Progenitor cell of endocrine pancreas (in vitro differentiated cells): ENCODE measurements around the gene OVOL2. TPM values are rescaled to one million over a fixed set of nuclear protein-coding genes. Genes with fewer than 3 reads are reported as not detected.

ENCODE experiments used
- DNase-seq: peaks from one replicate; pipeline ENCODE4 v3.0.0; 2021; ENCODE audit warnings: low spot score; ENCODE audit not compliant: unreplicated experiment
- H3K27ac Mint-ChIP-seq: 2 replicates; pipeline ENCODE4 v1.8.0; 2021; ENCODE audit warnings: mild to moderate bottlenecking, moderate library complexity, mixed read lengths
- H3K27me3 Mint-ChIP-seq: 2 replicates; pipeline ENCODE4 v1.8.0; 2021; ENCODE audit warnings: mixed read lengths
- H3K36me3 Mint-ChIP-seq: 2 replicates; pipeline ENCODE4 v1.8.0; 2022; ENCODE audit warnings: mixed read lengths; ENCODE audit not compliant: insufficient read depth
- H3K4me1 Mint-ChIP-seq: 2 replicates; pipeline ENCODE4 v1.8.0; 2021; ENCODE audit warnings: low read depth, mixed read lengths
- H3K4me3 Mint-ChIP-seq: 2 replicates; pipeline ENCODE4 v1.8.0; 2021; ENCODE audit warnings: low read depth, mild to moderate bottlenecking, moderate library complexity, mixed read lengths
- H3K9me3 Mint-ChIP-seq: 2 replicates; pipeline ENCODE4 v1.8.0; 2021; ENCODE audit warnings: low read depth, mixed read lengths
- total RNA-seq: library from RNA; stranded (reverse); gene quantifications from 2 replicates; pipeline ENCODE4 v1.2.1, GENCODE V29; 2021
- TF ChIP-seq, protein P1 (sequence below): fragments of 200-600 bp; sonication (generic); IDR thresholded peaks from one replicate; pipeline ENCODE4 v1.5.0; 2021; ENCODE audit warnings: antibody characterized with exemption, mild to moderate bottlenecking; ENCODE audit not compliant: unreplicated experiment

Gene OVOL2
- total RNA-seq, 1 donor from 2014 or later: 5.9 TPM

DNA sequence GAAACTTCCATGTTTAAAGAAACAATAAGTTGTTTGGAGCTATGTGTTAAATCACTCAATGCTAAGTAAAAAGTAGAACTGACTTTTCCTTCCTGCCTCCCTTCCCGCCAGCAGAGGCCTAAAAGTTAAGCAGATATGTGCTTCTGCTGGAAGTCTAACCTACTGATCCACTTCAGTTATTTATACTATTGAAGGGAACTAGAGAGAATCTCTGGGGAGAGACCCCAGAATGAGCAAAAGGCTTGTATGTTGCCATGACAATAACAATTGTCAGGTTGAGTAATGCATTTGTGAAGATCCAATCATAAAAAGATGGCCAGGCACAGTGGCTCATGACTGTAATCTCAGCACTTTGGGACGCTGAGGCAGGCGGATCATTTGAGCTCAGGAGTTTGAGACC, 64.2 kb downstream of the OVOL2 start:
- no peak for DNase-seq
- TF ChIP-seq, protein P1, sequence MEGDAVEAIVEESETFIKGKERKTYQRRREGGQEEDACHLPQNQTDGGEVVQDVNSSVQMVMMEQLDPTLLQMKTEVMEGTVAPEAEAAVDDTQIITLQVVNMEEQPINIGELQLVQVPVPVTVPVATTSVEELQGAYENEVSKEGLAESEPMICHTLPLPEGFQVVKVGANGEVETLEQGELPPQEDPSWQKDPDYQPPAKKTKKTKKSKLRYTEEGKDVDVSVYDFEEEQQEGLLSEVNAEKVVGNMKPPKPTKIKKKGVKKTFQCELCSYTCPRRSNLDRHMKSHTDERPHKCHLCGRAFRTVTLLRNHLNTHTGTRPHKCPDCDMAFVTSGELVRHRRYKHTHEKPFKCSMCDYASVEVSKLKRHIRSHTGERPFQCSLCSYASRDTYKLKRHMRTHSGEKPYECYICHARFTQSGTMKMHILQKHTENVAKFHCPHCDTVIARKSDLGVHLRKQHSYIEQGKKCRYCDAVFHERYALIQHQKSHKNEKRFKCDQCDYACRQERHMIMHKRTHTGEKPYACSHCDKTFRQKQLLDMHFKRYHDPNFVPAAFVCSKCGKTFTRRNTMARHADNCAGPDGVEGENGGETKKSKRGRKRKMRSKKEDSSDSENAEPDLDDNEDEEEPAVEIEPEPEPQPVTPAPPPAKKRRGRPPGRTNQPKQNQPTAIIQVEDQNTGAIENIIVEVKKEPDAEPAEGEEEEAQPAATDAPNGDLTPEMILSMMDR: no peak
- Mint-ChIP-seq H3K36me3 (peaks cover 1% of the 10 kb centered on the region), H3K4me1 (peaks cover 4% of the 10 kb centered on the region), H3K27ac (no peak overlapping the region), H3K27me3 (peaks cover 8% of the 10 kb centered on the region), H3K9me3 (no peaks in the 10 kb centered on the region), H3K4me3 (no peak overlapping the region)

DNA sequence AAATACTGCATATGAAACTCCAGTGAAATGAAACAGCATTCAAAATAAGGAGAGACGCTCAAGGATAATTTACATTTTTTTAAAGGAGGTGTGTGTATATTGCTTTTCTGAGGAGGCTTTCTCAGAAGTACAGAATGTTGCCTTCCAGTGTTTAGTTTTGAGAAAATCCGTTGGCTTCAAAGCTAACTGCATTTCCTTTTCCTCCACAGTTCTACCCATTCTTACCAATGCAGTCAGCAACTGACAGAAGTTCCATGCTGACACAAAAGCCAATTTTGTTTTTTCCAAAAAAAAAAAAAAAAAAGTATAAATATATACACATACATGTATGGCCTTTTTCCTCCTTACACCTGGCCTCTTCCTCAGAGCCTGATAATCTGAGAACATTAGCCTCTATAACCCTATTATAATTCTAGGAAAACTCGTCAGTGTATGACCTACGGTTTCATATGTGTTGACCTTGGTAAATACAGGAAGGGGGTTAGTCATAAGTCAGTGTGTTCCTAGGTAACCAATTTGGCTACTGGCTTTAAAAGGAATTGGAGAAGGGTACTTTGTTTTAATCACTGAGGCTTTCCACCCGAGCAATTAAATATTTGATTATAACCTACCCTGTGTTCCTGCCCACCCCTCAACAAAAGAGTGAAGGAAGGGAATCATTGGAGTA, 64.7 kb downstream of the OVOL2 start:
- peak overlapping the region; percentile 20 for H3K27ac Mint-ChIP-seq
- no peak for DNase-seq
- H3K36me3 Mint-ChIP-seq: peaks cover 1% of the 10 kb centered on the region
- H3K27me3 Mint-ChIP-seq: peaks cover 7% of the 10 kb centered on the region
- H3K4me3 Mint-ChIP-seq: no peak overlapping the region
- H3K9me3 Mint-ChIP-seq: no peaks in the 10 kb centered on the region
- TF ChIP-seq, protein P1: no peak
- peaks cover 4% of the 10 kb centered on the region for H3K4me1 Mint-ChIP-seq

DNA sequence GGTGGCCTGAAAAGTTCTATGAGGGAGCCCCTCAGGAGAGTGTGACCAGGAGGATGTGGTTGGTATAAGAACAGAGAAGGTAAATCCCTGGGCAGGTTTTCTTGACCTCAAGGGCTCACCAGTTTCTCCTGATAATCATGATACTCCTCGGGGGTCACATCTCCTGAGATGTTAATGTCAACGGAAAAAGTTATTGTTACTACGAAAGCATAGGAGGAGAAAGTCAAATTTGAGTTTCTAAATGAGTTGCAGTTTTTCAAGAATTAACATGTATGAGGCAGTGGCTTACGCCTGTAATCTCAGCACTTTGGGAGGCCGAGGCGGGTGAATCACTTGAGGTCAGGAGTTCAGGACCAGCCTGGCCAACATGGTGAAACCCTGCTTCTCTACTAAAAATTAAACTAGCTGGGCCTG, 65.5 kb downstream of the OVOL2 start:
- Mint-ChIP-seq H3K4me3 (no peak overlapping the region), H3K9me3 (no peaks in the 10 kb centered on the region), H3K27ac (no peak overlapping the region), H3K36me3 (peaks cover 3% of the 10 kb centered on the region), H3K27me3 (peaks cover 4% of the 10 kb centered on the region), H3K4me1 (peaks cover 4% of the 10 kb centered on the region)
- TF ChIP-seq, protein P1: no peak
- no peak for DNase-seq

DNA sequence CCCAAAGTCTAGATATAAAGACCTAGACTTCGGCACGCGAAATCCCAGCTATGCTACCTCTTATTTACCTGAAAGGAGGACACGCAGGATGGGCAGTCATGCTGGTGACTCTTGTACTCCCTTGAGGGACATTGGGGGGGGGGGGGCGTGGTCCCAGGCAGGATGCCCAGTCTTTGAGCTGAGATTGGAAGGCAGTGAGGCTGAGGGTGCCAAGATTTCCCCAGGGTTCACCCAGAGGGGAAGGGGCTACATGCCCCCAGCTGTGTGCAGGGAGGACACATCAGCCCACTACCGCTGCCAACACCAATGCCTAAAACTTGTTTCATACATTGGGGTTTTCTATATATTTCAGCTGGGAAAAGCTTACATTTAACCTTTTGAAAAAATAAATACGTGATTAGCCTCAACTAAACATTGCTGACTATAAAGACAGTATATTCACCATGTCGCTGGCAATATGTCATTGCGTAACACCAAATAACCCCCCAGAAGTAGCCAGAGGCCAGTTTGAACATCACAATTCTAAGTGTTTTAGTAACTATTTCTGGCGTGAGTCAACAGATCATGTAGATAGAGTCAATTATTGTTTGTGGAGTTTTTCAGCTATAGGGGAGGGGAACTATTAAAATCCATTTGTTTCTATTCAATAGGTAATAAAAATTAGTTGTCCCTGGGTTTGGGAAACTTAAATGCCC, 67.3 kb downstream of the OVOL2 start:
- H3K9me3 Mint-ChIP-seq: no peaks in the 10 kb centered on the region
- DNase-seq: no peak
- no peaks in the 10 kb centered on the region for H3K27me3 Mint-ChIP-seq
- TF ChIP-seq, protein P1: no peak
- H3K4me1 Mint-ChIP-seq: peaks cover 2% of the 10 kb centered on the region
- no peak overlapping the region for H3K27ac Mint-ChIP-seq
- H3K36me3 Mint-ChIP-seq: peaks cover 3% of the 10 kb centered on the region
- H3K4me3 Mint-ChIP-seq: no peak overlapping the region

DNA sequence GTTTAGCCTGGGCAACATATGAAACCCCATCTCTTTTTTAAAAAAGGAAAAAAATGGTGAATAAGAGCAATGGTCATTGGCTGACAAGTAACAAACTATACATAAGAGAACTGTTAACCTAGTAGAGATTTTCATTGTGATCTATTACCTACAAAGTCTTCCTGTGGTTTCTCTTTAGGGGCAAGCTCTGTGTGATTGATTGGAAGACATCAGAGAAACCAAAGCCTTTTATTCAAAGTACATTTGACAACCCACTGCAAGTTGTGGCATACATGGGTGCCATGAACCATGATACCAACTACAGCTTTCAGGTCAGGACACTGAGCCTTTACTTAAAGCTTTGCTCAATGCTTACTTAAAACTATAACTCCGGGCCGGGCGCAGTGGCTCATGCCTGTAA, 69.7 kb downstream of the OVOL2 start:
- Mint-ChIP-seq H3K27ac (no peak overlapping the region), H3K27me3 (no peaks in the 10 kb centered on the region), H3K9me3 (no peaks in the 10 kb centered on the region), H3K4me3 (no peak overlapping the region), H3K4me1 (peaks cover 3% of the 10 kb centered on the region), H3K36me3 (peaks cover 3% of the 10 kb centered on the region)
- no peak for DNase-seq
- TF ChIP-seq, protein P1: no peak
